HG03520 (cell line): ENCODE measurements around the gene FBXO2.

Source experiments
- ATAC-seq: cut with Tn5 transposase; IDR thresholded peaks from one replicate; pipeline ENCODE4 v1.9.1; 2021; ENCODE audit warnings: mild to moderate bottlenecking, moderate library complexity; ENCODE audit not compliant: unreplicated experiment

Gene FBXO2

GRCh38 chr1:11599891-11600576 lies 54.2 kb downstream of the FBXO2 start:
- ATAC-seq: no peak

- no peak for ATAC-seq
These were observed 55.8 kb downstream of the FBXO2 start for GRCh38 chr1:11598461-11598860.
